Erythroblast (primary cell): ENCODE data around the gene PAQR3.

Experiments
- DNase-seq, 2 experiments: peaks; one replicate each; lab custom pipeline; 2025; lab: John Stamatoyannopoulos, UW
- GATA1 ChIP-seq: IDR thresholded peaks from 2 replicates; pipeline ENCODE4 v1.6.1; 2011; ENCODE audit warnings: low read depth, mild to moderate bottlenecking, control low read depth, low read length, moderate library complexity
- POLR2A ChIP-seq: IDR thresholded peaks from 2 replicates; pipeline ENCODE4 v1.6.1; 2011; ENCODE audit warnings: mild to moderate bottlenecking, low read length

The PAQR3 gene, protein sequence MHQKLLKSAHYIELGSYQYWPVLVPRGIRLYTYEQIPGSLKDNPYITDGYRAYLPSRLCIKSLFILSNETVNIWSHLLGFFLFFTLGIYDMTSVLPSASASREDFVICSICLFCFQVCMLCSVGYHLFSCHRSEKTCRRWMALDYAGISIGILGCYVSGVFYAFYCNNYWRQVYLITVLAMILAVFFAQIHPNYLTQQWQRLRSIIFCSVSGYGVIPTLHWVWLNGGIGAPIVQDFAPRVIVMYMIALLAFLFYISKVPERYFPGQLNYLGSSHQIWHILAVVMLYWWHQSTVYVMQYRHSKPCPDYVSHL

DNA sequence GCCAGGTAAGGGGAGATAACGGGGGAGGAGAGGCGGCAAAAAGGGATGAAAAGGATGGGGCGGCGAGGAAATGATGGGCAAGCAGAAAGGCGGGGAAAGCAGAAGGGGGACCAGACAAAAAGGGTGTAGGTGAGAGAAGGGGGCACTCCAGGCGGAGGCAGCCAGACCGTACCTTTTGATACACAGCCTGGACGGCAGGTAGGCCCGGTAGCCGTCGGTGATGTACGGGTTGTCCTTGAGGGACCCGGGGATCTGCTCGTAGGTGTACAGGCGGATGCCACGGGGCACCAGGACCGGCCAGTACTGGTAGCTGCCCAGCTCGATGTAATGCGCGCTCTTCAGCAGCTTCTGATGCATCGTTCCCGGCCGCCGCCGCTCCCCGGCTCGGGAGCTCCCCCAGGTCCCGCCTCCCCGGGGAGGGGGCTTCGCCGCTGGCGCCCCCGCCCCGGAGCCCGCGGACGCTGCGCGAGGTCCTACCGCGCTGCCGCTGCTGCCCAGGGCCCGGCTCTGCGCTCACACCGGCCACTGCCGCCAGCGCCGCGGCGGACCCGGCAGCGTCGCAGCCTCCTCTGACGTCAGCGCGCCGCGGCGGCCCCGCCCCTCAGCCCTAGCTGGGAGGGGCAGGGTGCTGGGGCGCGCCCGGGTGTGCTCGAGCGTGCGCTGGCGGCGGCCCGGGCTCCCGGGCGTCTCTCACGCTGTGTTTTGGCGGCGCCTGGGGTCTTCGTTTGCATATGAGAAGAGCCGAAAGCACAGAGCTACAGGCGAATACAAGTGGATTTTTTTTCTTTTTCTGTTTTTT, at the start of gene PAQR3:
TSS of gene PAQR3 (minus strand) at position 571 of the 799 bp plus-strand sequence. CDS start at position 357, 214 bp downstream.
- no peak for TF ChIP-seq GATA1
- TF ChIP-seq POLR2A: peak; percentile 88
- peak; percentile 91 to 95 for DNase-seq

DNA sequence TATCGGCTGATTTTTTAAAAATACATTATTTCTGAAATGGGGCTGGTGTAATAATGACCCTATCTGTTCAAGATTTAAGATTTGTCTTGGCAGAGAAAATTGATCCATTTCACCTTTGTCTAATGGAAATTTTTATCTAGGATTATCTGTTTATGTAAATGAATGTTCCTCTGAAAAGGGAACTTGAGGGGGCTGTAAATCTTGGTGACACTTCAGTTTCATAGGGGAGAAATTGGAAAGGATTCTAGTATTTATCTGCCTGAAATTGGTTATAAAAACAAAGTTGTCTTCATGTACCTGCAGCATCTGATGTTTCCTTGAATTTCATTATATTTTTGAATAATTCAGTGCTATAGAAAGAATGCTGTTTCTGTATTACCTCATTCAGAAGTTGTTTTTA, 48.4 kb upstream of the PAQR3 start:
- DNase-seq: no peak
- TF ChIP-seq GATA1 (no peak), POLR2A (no peak)

- no peak for DNase-seq
- TF ChIP-seq GATA1 (no peak), POLR2A (no peak)
Measured at GRCh38 chr4:78984593-78984992, 45.4 kb upstream of the PAQR3 start.

DNA sequence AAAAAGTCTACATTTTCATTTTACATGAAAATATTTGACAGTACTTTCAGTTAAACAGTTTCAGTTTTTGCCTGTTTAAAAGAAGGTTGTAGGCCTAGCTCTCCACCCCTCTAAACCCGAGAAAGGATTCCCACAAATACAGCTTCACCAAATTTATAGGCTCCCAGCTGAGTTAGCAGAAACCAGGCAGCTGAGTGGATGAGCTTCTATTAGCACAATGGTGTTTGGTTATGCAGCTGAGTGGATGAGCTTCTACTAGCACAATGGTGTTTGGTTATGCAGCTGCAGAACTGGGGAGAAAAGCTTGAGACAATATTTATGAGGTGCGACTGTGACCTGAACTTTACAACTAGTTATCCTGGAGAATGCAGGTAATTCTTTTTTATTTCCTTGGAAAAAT, 36.6 kb upstream of the PAQR3 start:
- DNase-seq: no peak
- TF ChIP-seq GATA1 (no peak), POLR2A (no peak)

DNA sequence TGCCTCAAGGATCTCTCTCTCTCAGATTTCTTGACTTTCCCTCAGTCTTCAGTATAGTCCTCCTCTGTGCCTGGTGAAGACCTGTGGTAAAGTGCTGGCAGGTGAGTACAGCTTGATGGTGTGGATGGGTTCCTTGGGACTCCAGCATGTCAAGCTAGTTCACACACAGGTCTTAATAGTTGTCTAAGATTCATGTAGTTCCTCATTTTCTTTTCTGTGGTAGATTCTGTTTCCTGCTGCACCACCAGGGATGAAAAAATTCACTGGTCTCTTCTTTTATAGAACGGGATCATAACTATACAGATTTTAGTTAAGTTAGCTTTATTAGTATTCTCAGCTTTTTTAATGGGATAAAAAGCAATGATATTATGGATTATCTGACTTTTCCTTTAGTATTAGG, 32.5 kb upstream of the PAQR3 start:
- DNase-seq: no peak
- TF ChIP-seq POLR2A: no peak
- TF ChIP-seq GATA1: no peak

DNA sequence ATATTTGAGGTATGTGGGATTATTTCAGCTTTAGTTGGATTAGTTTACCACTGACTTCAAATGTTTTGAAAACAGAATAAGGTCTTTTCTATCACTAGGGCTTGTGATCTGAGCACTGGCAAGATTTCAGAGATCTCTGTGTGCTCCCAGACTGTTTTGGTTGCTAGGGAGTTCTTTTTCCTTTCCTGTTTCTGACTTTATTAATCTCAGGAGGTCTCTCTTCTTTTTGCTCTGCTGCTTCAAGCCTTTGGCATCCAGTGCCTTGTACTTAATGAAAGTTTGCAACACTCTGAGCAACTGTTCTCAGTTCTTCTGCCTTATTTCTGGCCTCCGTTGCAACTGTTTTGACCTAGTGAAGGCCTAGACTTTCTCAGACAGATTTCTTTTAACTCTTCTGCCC, 32.1 kb upstream of the PAQR3 start:
- no peak for DNase-seq
- no peak for TF ChIP-seq POLR2A
- TF ChIP-seq GATA1: no peak

- no peak for DNase-seq
- TF ChIP-seq POLR2A: no peak
- TF ChIP-seq GATA1: no peak
Measured at GRCh38 chr4:78962597-78963115, 23.4 kb upstream of the PAQR3 start.

DNA sequence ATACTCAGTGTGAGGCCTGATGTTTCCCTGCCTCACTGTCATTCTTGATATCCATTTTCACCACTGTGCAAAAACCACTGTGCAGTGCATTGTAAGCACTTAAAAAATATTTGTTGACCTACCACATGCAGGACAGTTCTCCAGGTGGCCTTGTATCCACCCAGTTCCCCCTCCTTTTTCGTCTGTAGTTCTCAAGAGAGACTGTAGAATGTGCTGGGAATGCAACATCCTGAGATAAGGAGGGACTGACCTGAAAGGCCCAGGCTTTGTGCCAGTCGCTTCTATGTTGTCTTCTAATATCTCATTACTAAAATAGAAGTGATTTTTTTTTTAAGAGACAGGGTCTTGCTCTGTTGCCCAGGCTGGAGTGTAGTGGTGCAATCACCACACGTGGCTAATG, 21.7 kb upstream of the PAQR3 start:
- TF ChIP-seq POLR2A (no peak), GATA1 (no peak)
- no peak for DNase-seq

- no peak for TF ChIP-seq GATA1
- TF ChIP-seq POLR2A: no peak
Measured at GRCh38 chr4:78956975-78957374, 17.7 kb upstream of the PAQR3 start.

DNA sequence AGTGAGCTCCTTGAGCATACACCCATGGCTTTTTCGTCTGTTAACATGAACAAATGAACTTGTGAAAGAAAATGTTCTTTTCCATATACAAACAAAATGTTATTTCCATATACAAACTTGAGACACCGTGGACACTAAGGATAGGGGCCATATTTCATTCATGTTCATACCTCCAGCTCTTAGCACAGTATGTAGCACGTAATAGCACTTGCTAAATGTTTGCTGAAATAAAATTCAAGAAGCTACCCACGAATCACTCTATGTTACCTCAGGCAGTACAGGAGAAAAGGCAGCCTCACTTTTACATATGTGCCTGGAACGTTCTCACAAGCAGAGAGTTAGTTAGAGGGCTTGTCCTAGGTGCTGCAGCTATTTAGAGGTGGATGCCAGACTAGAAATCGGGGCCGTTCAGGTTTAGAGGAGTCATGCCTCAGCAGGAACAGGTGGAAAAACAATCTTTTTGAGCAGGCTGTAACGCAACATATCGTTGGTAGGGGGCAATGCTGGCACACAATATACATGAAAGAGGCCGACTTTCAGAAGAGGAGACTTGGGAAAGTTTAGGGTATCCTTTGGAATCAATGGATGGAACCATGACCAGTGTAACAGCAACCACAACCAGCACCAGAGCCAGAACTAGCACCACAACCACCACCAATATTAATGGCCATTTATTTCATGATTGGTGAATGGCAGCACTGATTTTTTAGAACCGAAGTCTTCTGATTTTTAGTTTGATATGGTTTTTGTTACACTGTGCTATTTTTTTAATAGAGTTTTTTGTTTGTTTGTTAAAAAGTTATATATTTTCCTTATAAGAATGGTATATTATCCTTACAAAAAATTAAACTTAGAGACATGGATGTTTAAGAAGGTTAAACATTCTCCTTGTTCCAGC, 14.8 kb upstream of the PAQR3 start:
- peak in 1 of 2 experiments; percentile 27 for DNase-seq
- TF ChIP-seq POLR2A (no peak), GATA1 (no peak)

More at GRCh38 chr4:78956975-78957374, 17.7 kb upstream of the PAQR3 start:
- DNase-seq: no peak

- TF ChIP-seq GATA1 (no peak), POLR2A (no peak)
- DNase-seq: no peak
Measured at GRCh38 chr4:78953231-78953630, 14.0 kb upstream of the PAQR3 start.

DNA sequence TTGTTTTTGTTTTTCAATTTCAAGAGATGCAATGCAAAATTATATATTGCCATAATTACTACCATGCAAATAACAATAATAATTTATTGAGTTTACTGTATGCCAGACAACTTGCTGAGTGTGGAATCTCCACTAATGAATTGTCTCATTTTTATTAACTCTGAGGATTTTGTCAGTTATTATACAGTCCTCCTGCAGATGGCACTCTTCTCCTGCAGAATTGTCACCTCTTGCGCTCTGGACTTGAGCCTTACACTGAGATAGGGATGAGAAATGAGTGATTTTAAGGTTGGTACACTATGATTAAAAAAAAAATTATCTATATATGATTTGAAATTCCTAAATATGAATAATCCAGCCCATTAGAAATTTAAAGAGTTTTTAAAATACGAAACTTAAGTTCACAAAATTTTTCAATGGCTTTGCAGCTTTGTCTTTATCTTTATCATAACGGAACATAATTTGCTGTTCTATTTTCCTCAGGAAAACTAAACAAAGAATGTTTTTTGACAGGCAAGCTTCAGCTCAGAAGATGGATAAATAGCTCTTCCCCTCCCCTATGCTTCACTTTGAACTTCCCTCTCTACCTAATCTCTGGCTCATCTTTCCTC, 12.7 kb upstream of the PAQR3 start:
- DNase-seq: peak; percentile 58 to 77
- TF ChIP-seq POLR2A: no peak
- no peak for TF ChIP-seq GATA1

- TF ChIP-seq POLR2A (no peak), GATA1 (no peak)
- peak; percentile 18 to 71 for DNase-seq
Measured at GRCh38 chr4:78949735-78950134, 10.5 kb upstream of the PAQR3 start.
